GM19023 (cell line): ENCODE measurements around the gene SLC25A13.
"Not testable (repeated sequence)": the region's sequence is repeated elsewhere in the genome, so short reads cannot be mapped to it uniquely, and the experiment has no call there.

Experiments
- ATAC-seq: cut with Tn5 transposase; IDR thresholded peaks from one replicate; pipeline ENCODE4 v1.9.1; 2021; ENCODE audit warnings: mild to moderate bottlenecking, moderate library complexity; ENCODE audit not compliant: unreplicated experiment

The SLC25A13 gene

DNA sequence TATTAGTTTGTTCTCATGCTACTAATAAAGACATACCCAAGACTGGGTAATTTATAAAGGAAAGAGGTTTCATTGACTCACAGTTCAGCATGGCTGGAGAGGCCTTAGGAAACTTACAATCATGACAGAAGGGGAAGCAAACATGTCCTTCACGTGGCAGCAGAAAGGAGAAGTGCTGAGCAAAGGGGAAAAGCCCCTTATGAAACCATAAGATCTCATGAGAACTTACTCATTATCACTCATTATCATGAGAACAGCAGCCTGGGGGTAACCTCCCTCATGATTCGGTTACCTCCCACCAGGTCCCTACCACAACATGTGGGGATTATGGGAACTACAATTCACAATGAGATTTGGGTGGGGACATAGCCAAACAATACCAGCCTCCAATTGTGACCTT, 4.9 kb upstream of the SLC25A13 start:
- ATAC-seq = not testable (repeated sequence)

DNA sequence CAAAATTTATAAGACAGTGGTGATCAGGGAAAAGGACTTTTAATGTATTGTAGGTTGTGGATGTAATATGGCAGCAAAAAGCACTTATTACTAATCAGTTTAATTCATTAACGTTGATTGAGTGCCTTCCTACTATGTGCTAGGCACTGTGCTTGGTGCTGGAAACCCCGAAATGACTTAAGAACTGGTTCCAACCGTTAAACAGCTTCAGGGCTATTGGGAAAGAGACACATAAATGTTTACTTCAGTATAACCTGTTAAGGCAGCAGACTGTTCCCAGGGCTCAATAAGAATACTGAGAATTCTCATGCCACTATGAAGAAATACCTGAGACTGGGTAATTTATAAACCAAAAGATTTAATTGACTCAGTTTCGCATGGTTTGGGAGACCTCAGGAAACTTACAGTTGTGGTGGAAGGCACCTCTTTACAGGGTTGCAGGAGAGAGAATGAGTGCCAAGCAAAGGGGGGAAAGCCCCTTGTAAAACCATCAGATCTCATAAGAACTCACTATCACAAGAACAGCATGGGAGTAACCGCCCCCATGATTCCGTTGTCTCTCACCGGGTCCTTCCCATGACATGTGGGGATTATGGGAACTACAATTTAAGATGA, 1.1 kb upstream of the SLC25A13 start:
- no peak for ATAC-seq

DNA sequence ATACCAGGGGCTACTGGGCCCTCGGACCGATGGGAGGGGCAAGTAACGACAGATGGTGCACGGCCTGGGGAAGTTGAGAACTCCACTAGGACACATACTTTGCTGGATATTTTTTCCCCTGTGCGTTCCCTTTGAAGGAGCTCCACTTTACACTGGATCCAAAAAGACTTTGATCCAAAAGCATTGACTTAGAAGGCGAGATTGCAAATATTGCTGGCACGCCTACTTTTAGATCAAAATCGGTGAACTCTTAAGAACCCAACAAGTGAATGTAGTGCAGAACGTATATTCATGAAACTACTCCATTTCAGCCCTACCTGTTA, 436 bp upstream of the SLC25A13 start:
- ATAC-seq = no peak

DNA sequence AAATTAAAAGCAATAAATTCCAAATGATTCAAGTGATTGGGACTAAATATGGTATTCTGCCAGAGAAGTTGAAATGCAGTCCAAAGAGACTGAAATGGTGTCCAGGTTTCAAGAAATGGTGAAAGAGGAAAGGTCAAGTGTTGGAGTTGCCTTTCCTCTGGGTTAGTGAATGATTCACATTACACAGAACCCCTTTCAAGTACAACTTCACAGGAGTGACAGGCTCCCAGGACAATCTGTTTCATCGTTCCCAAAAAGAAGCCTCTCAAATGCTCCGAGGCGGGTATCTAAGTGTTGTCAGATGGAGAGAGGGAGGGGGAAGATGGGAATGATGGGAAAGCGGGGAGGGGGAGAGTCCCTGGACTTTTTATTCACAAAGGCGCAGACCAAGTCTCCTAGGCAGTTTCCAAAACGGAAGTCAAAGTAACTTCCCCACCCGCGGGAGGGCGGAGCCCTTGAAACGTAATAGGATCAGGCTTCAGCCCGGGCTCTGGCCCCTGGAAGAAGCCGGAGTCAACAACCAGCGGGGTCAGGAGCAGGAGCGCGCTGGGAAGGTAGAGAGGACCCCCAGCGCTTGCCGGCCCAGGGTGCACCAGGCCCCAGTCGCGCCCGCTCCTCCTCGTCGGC, 754 bp downstream of the SLC25A13 start:
- ATAC-seq = peak; percentile 51

DNA sequence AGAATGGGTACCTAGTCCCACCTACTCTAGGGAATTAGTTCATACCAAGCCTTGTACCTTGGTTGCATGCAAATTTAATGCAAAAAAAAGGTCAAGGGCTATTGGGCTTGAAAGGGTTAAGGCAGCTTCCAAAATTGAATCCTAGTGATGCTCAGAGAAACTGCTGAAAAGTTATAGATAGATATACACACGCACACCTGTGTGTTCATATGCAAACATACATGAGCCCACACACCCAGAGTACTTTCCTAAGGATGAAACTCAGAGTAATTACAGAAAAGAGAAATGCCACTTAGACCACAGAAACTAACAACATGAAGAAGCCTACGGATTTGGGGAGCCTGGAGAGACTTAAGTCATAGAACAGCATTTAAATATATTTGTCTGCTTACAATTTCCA, 1.5 kb downstream of the SLC25A13 start:
- ATAC-seq = peak; percentile 21

DNA sequence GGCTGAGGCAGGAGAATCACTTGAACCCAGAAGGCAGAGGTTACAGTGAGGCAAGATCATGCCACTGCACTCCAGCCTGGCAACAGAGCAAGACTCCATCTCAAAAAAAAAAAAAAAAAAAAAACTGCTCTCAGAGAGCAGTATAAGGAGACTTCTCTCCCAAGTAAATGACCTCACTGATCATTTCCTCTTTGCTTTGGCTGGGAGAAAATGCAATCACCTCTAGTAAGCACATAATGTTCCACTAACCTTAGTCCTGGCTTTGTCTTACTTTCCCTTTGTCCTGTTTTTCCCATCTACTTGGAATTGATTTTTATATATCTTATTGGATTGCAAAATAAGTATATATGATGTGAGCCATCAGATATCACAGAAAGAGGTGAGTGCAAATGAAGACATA, 2.5 kb downstream of the SLC25A13 start:
- no peak for ATAC-seq

DNA sequence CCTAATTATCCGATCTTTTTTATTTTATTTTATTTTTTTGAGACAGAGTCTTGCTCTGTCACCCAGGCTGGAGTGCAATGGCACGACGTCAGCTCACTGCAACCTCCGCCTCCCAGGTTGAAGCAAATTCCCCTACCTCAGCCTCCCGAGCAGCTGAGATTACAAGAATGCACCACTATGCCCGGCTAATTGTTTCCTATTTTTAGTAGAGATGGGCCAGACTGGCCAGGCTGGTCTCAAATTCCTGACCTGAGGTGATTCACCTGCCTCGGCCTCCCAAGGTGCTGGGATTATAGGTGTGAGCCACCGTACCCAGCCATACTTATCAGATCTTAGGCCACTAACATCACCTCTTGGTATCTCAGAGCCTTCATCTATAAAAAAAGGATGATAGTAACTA, 4.9 kb downstream of the SLC25A13 start:
- no peak for ATAC-seq

DNA sequence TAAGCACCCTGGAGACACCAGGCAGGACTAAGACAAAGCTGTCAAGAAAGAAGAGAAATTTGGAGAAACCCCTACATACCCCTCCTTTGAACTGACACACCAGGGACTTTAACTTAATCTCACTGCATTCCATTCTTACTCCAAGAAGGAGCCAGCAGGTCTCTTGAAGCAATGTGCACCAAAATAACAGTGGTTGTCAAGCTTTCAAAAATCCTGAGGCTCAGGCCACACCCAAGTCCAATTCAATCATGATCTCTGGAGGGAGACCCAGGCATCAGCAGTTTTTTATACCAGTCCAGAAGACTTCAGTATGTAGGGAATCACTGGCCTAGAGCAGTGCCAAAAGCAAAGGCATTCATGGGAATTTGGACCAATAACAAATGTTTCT, 6.8 kb downstream of the SLC25A13 start:
- ATAC-seq = no peak

DNA sequence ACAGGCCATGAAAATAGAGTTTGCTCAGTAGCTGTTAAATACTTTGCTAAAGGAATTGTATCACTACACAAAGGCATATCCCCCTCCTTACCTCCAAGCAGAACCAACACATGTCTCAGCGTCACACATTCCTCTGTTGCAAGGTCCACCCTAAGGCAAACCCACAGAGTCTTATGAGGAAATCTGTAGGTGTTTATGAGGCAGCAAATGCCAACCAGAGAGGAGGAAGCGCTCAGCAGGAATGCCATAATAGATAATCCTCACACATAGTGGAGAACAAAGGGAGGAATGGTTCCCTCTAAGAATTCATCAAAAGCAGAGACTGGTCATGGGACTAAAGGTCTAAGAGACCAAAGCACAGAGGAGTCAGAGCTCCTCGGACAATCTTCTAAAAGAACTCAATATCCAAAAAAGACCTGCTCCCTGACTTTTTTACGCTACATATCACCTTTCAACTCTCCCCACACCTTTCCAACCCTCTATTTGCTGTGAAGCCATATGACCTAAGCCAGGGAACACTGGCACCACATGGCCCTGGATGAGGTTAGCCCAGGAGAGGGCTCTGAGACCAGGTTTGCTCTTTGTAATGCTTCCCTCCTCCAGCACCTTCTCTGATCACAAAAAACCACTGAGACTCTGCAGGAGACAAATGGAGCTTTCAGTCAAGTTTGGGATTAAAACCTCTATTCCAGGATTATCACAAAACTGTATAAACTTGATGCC, 7.3 kb downstream of the SLC25A13 start:
- no peak for ATAC-seq

DNA sequence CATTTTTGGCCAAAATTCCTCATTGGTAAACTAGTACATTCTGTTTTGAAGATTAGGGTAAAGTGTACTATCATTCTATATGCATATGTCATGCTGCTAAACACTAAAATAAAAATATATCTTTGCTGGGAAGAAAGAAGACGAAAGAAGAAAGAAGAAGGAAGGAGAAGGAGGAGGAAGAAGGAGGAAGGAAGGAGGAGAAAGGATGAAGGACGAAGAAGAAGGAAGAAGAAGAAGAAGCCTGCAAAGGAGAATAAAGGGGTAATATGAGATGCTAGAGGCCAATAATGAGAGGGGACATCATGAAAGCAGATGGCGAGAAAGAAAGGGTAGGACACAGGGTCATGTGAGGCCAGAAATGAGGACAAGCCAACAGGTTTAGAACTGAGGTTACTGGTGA, 8.0 kb downstream of the SLC25A13 start:
- no peak for ATAC-seq

DNA sequence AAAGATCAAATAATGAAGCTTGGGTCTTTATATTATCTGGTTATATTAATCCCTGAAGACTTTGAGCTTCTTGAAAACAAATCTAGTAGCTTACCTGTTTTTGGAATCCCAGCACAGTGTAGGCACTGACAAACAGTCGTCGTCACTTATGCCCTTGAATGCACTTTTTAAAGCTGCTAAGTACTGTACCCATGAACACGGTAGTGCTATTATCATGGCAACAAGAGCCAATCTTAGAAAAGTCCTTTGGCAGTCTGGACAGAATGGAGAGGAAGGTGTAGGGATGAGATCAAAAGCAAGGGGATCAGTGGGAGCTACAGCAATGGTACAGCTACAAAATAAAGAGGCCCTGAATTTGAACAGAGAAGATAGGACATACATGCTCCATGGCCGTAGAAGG, 9.4 kb downstream of the SLC25A13 start:
- no peak for ATAC-seq

DNA sequence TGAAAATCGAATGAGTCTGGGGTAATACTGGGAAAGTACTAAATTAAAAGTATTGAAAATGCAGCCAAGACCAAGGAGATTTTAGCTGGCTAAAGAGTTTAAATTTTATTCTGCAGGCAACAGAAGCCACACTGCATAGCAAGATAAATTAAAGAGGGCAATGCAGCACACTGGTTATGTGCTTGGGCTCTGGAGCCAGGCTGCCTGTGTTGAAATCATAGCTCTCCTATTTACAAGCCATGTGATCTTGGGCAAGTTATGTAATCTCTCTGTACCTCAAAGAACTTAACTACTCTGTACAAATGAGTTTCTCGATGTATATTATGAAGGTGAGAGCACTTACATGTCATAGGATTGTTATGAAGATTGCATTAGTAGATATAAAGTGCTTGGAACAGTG, 9.9 kb downstream of the SLC25A13 start:
- ATAC-seq = no peak

DNA sequence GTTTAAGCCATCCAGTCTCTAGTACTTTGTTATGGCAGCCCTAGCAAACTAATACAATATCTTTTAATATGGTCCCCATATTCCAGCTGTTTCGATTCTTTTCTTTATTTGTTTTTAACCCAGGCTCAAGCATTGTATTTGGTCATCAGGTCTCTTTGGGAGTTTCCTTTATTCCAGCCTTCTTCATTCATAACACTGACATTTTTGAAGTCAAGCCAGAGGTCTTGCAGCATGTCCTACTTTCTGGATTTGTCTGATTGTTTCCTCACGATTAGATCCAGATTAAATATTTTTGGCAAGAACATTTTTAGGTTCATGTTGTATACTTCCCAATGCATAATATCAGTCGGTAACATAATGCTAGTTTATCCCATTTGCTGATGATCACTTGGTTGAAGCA, 11.8 kb downstream of the SLC25A13 start:
- ATAC-seq = no peak

DNA sequence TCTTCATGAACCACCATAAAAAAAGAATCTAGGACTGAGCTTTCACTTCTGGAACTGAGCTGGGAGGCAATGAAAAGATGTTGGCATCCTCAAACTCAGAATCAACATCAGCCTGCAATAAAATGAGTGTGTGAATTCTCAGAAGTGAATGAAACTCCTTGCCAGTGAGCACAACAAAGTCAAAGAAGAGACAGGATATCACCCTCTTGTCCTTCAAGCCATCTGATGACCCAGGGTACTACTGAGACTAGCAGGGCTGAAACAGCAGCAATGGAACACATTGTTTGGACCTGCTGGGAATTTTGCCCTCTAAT, 13.0 kb downstream of the SLC25A13 start:
- ATAC-seq = no peak

DNA sequence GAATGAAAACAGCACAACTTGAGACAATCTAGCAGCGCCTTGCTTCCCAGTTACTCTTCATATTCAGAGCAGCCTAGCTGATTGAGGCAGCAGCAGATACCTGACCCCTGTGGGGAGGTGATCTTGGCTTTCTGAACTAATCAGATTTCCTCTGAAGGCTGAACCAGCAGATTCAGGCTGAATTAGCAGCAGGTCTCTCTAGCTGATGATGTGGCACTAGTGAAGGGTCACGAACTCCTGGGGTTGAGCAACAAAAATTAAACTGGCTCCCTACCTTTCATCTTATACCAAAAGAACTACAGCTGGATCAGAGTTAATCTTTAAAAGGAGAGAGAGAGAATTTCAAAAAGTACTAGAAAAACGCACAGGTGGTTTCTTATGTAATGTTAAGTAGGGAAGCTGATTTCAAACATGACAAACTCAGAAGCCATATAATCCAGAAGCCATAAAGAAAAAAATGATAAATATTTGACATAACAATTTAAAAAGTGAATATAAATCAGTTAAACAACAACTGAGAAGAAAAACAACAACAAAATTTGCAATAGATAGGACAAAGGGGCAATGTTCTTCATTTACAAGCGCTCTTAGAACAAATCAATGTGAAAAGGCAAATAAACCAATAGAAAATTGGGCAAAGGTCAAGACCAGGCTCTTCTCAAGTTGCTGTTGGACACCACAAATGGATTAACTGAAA, 13.5 kb downstream of the SLC25A13 start:
- no peak for ATAC-seq

DNA sequence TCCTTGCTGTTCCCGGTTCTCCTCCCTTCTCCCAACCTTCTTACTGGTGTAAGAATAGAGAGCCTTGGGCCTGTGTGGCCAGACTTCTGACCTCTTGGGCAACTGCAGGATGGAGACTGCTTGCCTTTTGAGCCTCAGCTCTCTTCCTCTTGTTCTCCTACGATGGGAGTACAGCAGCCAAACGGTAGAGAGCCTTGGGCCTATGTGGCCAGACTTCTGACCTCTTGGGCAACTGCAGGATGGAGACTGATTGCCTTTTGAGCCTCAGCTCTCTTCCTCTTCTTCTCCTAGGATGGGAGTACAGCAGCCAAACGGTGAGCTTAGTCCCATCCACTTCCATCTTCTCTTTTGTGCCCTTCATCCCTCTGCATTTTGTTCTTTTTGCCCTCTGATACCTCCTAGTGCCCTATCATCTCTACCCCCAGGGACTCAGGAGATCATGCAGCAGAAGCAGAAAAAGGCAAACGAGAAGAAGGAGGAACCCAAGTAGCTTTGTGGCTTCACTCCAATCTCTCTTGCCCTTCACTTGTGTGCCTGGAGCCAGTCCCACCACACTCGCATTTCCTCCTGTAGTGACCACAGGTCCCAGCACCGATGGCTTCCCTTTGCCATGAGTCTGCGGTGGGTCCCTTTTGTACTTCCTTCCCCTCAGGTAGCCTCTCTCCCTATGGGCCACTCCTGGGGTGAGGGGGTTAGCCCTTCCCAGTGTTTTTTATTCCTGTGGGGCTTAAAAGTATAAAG, 15.3 kb downstream of the SLC25A13 start:
- ATAC-seq = no peak

DNA sequence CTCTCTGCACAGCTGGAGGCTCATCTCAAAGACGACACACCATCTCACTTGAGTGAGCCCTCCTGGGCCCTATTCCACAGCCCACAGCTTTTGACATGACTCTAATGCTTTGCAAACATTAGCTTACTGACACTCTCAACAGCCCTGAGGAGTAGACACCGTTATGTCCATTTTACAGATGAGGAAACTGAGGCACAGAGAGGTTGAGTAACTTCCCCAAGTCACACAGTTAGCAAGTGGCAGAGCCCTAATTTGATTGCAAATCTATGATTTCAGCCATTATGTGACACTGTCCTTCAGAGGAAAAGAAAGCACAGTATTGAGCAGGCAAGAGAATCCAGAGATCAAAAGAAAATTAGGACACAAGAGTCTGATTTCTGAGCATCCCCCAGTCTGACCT, 16.0 kb downstream of the SLC25A13 start:
- no peak for ATAC-seq

DNA sequence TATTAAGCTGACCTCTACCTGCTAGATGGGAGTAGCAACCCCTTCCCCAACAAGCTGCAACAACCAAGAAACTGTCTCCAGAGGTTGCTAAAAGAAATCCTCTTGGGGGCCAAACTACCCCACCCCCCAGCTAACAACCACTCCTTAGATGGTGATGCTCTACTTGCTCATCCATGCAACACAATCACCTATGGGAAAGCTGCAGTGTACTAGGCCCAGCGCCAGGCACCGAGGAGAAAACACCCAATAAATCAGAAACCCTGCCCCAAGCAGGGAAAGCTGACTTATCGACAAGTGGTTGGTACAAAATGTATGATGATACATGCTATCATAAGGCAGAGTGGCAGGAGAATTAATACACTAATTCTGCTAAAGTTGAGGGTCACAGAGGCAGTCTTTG, 17.3 kb downstream of the SLC25A13 start:
- no peak for ATAC-seq

DNA sequence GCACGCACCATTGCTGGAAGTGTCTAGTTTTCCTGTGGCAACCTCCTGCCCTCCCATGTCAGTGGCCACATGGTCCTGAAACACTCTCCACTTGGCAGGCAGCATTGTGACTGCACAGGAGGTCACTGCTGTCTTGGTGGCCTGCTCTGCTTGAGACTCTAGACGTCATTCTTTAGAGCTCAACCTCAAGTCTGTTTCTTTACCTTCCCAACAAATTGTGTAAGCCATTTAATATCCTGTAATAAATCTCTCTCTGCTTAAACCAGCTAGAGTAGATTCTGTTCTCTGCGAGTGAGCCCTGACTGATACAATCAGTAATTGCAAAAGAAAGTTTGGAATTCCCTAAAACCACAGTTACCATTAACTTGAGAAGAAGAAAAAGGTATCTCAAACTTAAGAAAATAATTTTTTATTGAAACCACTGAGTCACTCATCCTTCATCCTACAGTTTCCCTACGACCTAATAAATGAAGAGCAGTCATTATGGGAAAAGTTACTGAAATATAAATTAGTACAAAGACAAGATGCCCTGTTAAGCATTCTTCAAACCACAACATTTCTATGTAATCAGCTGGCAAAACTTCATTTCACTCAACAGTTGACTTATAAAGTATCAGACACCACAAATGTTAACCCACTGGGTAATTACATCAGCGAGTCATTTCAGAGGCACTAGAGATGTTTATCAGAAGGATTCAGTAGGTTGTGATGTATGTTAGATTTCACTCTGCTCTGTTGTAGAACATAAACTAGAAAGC, 18.0 kb downstream of the SLC25A13 start:
- ATAC-seq = no peak

DNA sequence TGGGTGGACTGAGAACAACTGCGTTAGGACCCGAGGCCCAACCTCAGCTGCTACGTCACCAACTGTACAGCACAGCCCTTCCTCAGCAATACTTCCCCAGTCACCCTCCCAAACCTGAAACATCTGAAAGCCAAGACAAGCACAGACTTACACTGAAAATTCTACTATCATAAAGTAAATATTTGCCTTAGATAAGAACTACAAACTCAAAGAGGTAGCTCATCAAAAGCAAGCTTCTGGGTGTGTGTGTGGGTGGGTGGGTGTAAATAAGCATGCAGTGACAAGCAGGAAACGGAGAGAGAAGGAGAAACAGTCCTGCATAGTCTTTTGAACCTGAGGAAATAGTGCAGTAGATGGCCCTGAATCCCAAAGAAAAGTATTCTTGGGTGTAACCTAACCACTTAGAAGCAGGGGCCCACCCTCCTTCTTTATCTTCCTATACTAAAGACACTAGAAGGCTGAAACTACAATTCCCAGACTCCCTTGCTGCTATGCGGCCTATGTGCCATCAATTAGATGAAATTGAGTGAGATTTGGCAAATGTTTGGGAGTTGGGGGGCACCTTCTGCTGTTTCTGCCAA, 18.7 kb downstream of the SLC25A13 start:
- no peak for ATAC-seq
